OCI-LY3 (cell line): ENCODE measurements around the gene SLC26A3.

Source experiments
- H2AFZ ChIP-seq: fragments of 200-600, 300-600 bp; shearing (Covaris generic); 2 replicates; pipeline ENCODE4 v1.6.0; 2014; ENCODE audit warnings: antibody characterized with exemption, low read depth, low read length
- H3K27ac ChIP-seq: fragments of 200-600, 300-600 bp; sonication (generic); 2 replicates; pipeline ENCODE4 v1.5.1; 2014; ENCODE audit warnings: mild to moderate bottlenecking, low read length, moderate library complexity, mixed read lengths
- H3K27me3 ChIP-seq: fragments of 200-600, 300-600 bp; sonication (generic); 2 replicates; pipeline ENCODE4 v1.6.1; 2014; ENCODE audit warnings: low read depth, low read length, mixed read lengths
- H3K36me3 ChIP-seq: fragments of 200-600, 300-600 bp; sonication (generic); replicated peaks from 2 replicates; pipeline ENCODE3; 2014; ENCODE audit warnings: low read depth, low read length, mixed read lengths
- H3K4me1 ChIP-seq: fragments of 300-600, 200-600 bp; sonication (generic); 2 replicates; pipeline ENCODE4 v1.6.1; 2014; ENCODE audit warnings: low read length, mixed read lengths
- H3K4me2 ChIP-seq: fragments of 200-600, 300-600 bp; sonication (generic); 2 replicates; pipeline ENCODE4 v1.6.1; 2014; ENCODE audit warnings: low read length, mixed read lengths
- H3K4me3 ChIP-seq: fragments of 300-600, 200-600 bp; sonication (generic); 2 replicates; pipeline ENCODE4 v1.5.1; 2014; ENCODE audit warnings: antibody characterized with exemption, mild to moderate bottlenecking, low read length, moderate library complexity
- H3K79me2 ChIP-seq: fragments of 300-600, 200-600 bp; shearing (Covaris generic); 2 replicates; pipeline ENCODE4 v1.6.1; 2014; ENCODE audit warnings: mild to moderate bottlenecking, low read length, mixed read lengths
- H3K9ac ChIP-seq: fragments of 300-600, 200-600 bp; shearing (Covaris generic); 2 replicates; pipeline ENCODE4 v1.6.0; 2014; ENCODE audit warnings: mild to moderate bottlenecking, low read length, moderate library complexity
- H3K9me3 ChIP-seq: fragments of 200-600, 300-600 bp; shearing (Covaris generic); 2 replicates; pipeline ENCODE4 v1.6.1; 2014; ENCODE audit warnings: low read length, mixed read lengths; ENCODE audit not compliant: insufficient read depth
- H4K20me1 ChIP-seq: fragments of 200-600, 300-600 bp; sonication (generic); 2 replicates; pipeline ENCODE4 v1.6.1; 2016; ENCODE audit warnings: low read length, mixed read lengths; ENCODE audit not compliant: insufficient read depth
- EZH2phosphoT487 ChIP-seq: fragments of 200-600 bp; shearing (Covaris generic); IDR thresholded peaks from 2 replicates; pipeline ENCODE4 v1.6.1; 2018; ENCODE audit warnings: antibody characterized with exemption, mixed run types, low read depth
- TF ChIP-seq, protein P1 (sequence below): fragments of 200-600, 300-600 bp; sonication (generic); IDR thresholded peaks from 2 replicates; pipeline ENCODE4 v1.5.1; 2014; ENCODE audit warnings: antibody characterized with exemption, low read length, low read depth

SLC26A3 gene

DNA sequence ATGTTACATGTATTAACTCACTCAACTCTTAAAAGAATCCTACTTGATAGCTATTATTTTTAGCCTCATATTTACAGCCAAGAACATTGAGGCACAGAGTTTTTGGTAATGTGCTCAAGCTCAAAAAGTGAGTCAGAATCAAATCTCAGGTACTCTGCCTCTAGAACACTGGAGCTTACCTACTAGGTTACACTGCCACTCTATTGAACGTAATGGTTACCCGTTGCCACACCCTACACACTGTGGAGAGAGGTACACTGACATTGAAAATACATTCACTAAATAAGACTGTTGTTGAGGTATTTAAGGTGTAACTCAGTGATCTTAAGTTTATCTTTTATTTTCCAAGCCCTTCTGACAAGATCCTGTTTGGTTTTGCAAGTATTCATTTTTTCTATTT lies 17.9 kb downstream of the SLC26A3 start:
- no peak for TF ChIP-seq EZH2phosphoT487
- TF ChIP-seq, protein P1, sequence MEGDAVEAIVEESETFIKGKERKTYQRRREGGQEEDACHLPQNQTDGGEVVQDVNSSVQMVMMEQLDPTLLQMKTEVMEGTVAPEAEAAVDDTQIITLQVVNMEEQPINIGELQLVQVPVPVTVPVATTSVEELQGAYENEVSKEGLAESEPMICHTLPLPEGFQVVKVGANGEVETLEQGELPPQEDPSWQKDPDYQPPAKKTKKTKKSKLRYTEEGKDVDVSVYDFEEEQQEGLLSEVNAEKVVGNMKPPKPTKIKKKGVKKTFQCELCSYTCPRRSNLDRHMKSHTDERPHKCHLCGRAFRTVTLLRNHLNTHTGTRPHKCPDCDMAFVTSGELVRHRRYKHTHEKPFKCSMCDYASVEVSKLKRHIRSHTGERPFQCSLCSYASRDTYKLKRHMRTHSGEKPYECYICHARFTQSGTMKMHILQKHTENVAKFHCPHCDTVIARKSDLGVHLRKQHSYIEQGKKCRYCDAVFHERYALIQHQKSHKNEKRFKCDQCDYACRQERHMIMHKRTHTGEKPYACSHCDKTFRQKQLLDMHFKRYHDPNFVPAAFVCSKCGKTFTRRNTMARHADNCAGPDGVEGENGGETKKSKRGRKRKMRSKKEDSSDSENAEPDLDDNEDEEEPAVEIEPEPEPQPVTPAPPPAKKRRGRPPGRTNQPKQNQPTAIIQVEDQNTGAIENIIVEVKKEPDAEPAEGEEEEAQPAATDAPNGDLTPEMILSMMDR: no peak
- H3K4me2 ChIP-seq: no peak overlapping the region
- no peaks in the 10 kb centered on the region for H3K9me3 ChIP-seq
- no peak overlapping the region for H3K9ac ChIP-seq
- H3K4me1 ChIP-seq: peaks cover 3% of the 10 kb centered on the region; the same call in 1 of the 2 replicates
- H3K79me2 ChIP-seq: no peaks in the 10 kb centered on the region
- H3K4me3 ChIP-seq: no peak overlapping the region
- H4K20me1 ChIP-seq: no peaks in the 10 kb centered on the region
- H3K27ac ChIP-seq: no peak overlapping the region
- no peak overlapping the region for H2AFZ ChIP-seq
- H3K36me3 ChIP-seq: no peaks in the 10 kb centered on the region
- peaks cover 7% of the 10 kb centered on the region; the same call in 1 of the 2 replicates for H3K27me3 ChIP-seq

DNA sequence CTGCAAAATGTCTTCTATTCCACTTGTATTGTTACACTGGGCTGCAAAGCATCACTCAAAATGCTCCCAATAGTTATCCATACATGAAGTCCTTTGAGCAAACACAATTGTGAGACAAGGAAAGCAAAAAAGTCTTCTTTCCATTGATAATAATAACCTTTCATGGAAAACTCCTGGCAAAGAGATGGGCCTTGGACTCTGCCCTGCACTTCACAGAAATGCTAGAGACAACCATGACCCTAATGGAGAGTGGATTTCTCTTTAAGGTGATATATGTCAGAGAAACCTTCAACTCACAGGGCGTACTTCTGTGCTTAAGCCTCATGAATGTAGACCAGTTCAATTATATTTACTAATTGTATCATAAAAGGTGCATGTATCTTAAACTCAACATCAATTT lies 19.4 kb downstream of the SLC26A3 start:
- TF ChIP-seq, protein P1: no peak
- no peak for TF ChIP-seq EZH2phosphoT487
- Histone ChIP-seq H3K4me2 (no peak overlapping the region), H3K27me3 (peaks cover 7% of the 10 kb centered on the region; the same call in 1 of the 2 replicates), H3K4me3 (no peak overlapping the region), H3K9ac (no peak overlapping the region), H3K79me2 (no peaks in the 10 kb centered on the region), H3K27ac (no peak overlapping the region), H3K36me3 (no peaks in the 10 kb centered on the region), H3K9me3 (no peaks in the 10 kb centered on the region), H3K4me1 (peaks cover 3% of the 10 kb centered on the region; the same call in 1 of the 2 replicates), H4K20me1 (no peaks in the 10 kb centered on the region), H2AFZ (no peak overlapping the region)

DNA sequence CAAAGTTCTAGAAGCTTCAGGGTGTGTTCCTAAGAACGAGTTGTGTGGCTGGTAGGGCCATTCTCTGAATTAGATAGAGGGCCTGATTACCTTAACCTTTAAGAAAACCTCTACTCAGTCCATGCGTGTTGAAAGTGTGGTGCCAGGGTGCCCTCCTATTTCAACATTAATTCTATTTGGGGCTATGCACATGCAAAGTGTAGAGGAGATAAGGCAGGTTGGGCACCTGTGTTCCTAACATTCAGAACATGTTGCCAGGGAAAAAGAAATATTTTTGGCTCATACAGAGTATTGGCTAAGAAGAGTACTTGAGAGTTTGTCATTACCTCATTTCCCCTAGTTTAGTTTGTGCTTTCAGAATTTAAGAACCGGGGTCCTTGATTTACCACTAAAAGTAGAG lies 20.6 kb downstream of the SLC26A3 start:
- TF ChIP-seq, protein P1: no peak
- TF ChIP-seq EZH2phosphoT487: no peak
- H3K36me3 ChIP-seq: no peaks in the 10 kb centered on the region
- H3K9me3 ChIP-seq: no peaks in the 10 kb centered on the region
- no peak overlapping the region for H3K4me2 ChIP-seq
- no peak overlapping the region for H3K27ac ChIP-seq
- H2AFZ ChIP-seq: no peak overlapping the region
- H3K4me3 ChIP-seq: no peak overlapping the region
- H4K20me1 ChIP-seq: no peaks in the 10 kb centered on the region
- H3K4me1 ChIP-seq: peaks cover 3% of the 10 kb centered on the region; the same call in 1 of the 2 replicates
- no peaks in the 10 kb centered on the region for H3K79me2 ChIP-seq
- peaks cover 4% of the 10 kb centered on the region; the same call in 1 of the 2 replicates for H3K27me3 ChIP-seq
- H3K9ac ChIP-seq: no peak overlapping the region

DNA sequence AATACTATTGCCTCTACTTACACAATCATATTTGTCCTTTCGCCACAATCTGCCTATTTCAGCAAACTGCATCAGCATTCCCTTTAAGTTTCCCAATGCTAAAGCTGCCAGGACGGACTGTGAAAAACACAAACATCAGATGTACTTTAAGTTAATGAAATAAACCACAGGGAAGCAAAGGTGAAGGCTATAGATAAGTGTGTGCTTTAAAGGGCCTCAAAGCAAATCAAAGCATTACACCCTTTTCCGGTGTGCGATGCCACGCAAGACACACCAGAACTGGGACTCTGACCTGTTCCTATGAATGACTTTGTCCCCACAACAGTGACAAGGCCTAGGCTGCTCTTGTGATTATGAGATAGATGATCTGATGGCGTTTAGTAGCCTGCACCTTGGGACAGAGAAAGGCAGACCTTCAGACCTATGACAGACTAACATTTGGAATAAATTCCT lies 23.4 kb downstream of the SLC26A3 start:
- H3K27me3 ChIP-seq: no peaks in the 10 kb centered on the region
- no peaks in the 10 kb centered on the region for H3K79me2 ChIP-seq
- H3K4me3 ChIP-seq: no peak overlapping the region
- no peak overlapping the region for H3K27ac ChIP-seq
- H3K4me1 ChIP-seq: no peaks in the 10 kb centered on the region
- no peaks in the 10 kb centered on the region for H3K36me3 ChIP-seq
- no peak overlapping the region for H2AFZ ChIP-seq
- H3K4me2 ChIP-seq: no peak overlapping the region
- TF ChIP-seq EZH2phosphoT487: no peak
- TF ChIP-seq, protein P1: no peak
- no peaks in the 10 kb centered on the region for H4K20me1 ChIP-seq
- no peaks in the 10 kb centered on the region for H3K9me3 ChIP-seq
- H3K9ac ChIP-seq: no peak overlapping the region
